Osteocyte (in vitro differentiated cells): ENCODE data around the gene POLR3C. TPM values are rescaled to one million over a fixed set of nuclear protein-coding genes. Genes with fewer than 3 reads are reported as not detected.

Experiments used
- DNase-seq: peaks from one replicate; pipeline ENCODE4 v3.0.0; 2021; ENCODE audit warnings: mixed read lengths; ENCODE audit not compliant: unreplicated experiment; ENCODE audit errors: extremely low spot score
- H3K27ac Mint-ChIP-seq: one replicate; pipeline ENCODE4 v1.8.0; 2021; ENCODE audit warnings: mild to moderate bottlenecking, mixed read lengths; ENCODE audit not compliant: unreplicated experiment
- H3K27me3 Mint-ChIP-seq: one replicate; pipeline ENCODE4 v1.8.0; 2021; ENCODE audit warnings: mixed read lengths; ENCODE audit not compliant: unreplicated experiment
- H3K36me3 Mint-ChIP-seq: one replicate; pipeline ENCODE4 v1.8.0; 2021; ENCODE audit warnings: mixed read lengths; ENCODE audit not compliant: unreplicated experiment
- H3K4me1 Mint-ChIP-seq: one replicate; pipeline ENCODE4 v1.8.0; 2021; ENCODE audit warnings: mixed read lengths; ENCODE audit not compliant: unreplicated experiment
- H3K4me3 Mint-ChIP-seq: one replicate; pipeline ENCODE4 v1.8.0; 2021; ENCODE audit warnings: mild to moderate bottlenecking, moderate library complexity, mixed read lengths; ENCODE audit not compliant: unreplicated experiment
- H3K9me3 Mint-ChIP-seq: one replicate; pipeline ENCODE4 v1.8.0; 2021; ENCODE audit warnings: mixed read lengths; ENCODE audit not compliant: unreplicated experiment
- total RNA-seq: library from RNA; stranded (reverse); gene quantifications from 2 replicates; pipeline ENCODE4 v1.2.1, GENCODE V29; 2021
- TF ChIP-seq, protein P1 (sequence below): fragments of 200-600 bp; sonication (generic); IDR thresholded peaks from 2 replicates; pipeline ENCODE4 v1.5.0; 2021; ENCODE audit warnings: antibody characterized with exemption, mild to moderate bottlenecking, moderate library complexity

The POLR3C gene
- total RNA-seq, 1 donor from 2014 or later, result 33.4 TPM

DNA sequence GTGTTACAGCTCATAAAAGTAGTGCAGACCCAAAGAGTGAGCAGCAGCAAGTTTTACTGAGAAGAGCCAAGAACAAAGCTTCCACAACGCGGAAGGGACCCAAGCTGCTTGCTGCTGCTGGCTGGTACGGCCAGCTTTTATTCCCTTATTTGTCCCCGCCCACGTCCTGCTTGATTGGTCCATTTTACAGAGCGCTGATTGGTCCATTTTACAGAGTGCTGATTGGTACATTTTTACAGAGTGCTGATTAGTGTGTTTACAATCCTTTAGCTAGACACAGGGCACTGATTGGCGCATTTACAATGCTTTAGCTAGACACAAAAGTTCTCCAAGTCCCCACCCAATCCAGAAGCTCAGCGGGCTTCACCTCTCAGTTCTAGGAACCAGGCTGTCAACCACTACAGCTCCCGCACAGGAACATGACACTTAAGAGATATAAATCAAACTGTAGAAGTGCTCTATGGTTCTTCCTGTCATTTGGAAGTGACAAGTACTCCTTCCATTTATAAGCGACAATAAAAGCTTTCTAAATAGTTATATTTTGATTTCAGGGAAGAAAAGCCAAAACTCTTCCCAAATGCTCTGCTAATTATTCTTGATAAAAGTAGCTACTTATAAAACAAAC is 28.6 kb upstream of the POLR3C start:
- H3K4me3 Mint-ChIP-seq, result no peak overlapping the region
- peaks cover 34% of the 10 kb centered on the region for H3K36me3 Mint-ChIP-seq
- no peaks in the 10 kb centered on the region for H3K27me3 Mint-ChIP-seq
- DNase-seq, result no peak
- peaks cover 24% of the 10 kb centered on the region for H3K9me3 Mint-ChIP-seq
- H3K27ac Mint-ChIP-seq, result no peak overlapping the region
- TF ChIP-seq, protein P1, sequence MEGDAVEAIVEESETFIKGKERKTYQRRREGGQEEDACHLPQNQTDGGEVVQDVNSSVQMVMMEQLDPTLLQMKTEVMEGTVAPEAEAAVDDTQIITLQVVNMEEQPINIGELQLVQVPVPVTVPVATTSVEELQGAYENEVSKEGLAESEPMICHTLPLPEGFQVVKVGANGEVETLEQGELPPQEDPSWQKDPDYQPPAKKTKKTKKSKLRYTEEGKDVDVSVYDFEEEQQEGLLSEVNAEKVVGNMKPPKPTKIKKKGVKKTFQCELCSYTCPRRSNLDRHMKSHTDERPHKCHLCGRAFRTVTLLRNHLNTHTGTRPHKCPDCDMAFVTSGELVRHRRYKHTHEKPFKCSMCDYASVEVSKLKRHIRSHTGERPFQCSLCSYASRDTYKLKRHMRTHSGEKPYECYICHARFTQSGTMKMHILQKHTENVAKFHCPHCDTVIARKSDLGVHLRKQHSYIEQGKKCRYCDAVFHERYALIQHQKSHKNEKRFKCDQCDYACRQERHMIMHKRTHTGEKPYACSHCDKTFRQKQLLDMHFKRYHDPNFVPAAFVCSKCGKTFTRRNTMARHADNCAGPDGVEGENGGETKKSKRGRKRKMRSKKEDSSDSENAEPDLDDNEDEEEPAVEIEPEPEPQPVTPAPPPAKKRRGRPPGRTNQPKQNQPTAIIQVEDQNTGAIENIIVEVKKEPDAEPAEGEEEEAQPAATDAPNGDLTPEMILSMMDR, result no peak
- peaks cover 5% of the 10 kb centered on the region for H3K4me1 Mint-ChIP-seq

DNA sequence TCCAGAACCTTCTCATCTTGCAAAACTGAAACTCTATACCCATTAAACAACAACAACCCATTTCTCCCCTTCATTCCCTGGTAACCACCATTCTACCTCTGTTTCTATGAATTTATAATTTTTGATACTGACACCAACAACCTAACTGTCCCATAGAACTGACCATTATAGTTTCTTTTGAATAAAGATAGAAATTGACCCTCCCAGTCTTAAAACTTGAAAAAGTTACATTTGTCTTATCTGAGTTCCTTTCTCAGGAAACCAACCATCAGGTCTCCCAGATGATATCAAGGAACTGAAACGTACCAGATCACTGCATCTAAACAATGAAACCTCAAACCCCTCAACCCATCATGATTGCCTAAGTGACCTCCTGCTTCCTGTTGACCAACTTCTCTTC is 27.2 kb upstream of the POLR3C start:
- Mint-ChIP-seq H3K4me1 (peaks cover 7% of the 10 kb centered on the region), H3K4me3 (no peak overlapping the region)

DNA sequence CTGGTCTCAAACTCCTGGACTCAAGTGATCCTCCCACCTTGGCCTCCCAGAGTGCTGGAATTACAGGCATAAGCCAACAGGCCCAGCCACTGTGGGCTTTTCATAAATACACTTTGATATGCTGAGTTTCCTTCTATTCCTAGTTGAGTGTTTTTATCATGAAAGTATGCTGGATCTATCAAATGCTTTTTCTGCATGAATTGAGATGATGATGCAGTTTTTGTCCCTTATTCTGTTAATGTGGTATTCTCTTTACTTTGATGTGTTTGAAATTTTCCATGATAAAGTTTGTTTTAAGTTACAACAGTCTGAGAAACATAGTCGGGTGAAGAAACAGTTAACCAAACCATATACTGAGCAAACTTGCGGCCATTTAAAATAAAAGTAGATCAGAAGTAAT is 24.2 kb upstream of the POLR3C start:
- H3K36me3 Mint-ChIP-seq, result peaks cover 25% of the 10 kb centered on the region
- H3K9me3 Mint-ChIP-seq, result peaks cover 24% of the 10 kb centered on the region

More for the DNA sequence above, 27.2 kb upstream of the POLR3C start:
- TF ChIP-seq, protein P1, result no peak
- no peak overlapping the region for H3K27ac Mint-ChIP-seq
- no peaks in the 10 kb centered on the region for H3K27me3 Mint-ChIP-seq
- H3K9me3 Mint-ChIP-seq, result peaks cover 24% of the 10 kb centered on the region
- DNase-seq, result no peak
- H3K36me3 Mint-ChIP-seq, result peaks cover 34% of the 10 kb centered on the region

DNA sequence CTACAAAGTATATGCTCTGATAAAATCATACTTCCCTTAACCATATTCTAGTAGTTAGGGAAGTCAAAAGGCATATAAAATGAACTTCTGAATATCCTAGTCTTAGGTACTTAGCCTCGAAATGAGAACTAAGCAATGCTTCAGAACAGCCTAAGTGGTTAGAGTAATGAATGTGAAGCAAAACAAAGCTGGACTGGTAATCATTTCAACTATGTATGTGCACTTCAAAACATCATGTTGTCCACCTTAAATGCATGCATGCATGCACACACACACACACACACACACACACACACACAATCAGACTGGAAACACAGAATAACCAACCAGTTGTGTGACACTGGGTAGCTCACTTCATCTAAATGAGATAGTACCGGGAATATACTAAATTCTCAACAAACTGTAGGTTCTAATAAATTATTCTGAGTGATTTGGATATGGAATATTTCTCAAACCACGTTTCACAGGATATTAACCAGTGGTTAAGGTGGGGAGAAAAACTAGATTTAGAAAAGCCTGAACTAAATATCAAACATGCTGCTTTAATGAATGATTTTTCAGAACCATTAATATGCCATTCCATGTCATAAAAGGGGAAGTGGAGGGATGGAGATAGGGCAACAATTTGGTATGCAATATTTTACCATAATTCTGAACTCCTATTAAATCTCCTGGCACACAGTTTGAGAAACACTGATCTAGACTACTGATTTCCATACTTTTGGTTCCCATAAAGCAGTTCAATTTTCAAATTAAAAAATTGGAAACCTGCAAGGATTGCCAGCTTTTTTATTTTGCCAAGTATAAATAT is 19.6 kb upstream of the POLR3C start:
- Mint-ChIP-seq H3K27ac (no peak overlapping the region), H3K36me3 (no peaks in the 10 kb centered on the region), H3K9me3 (no peaks in the 10 kb centered on the region), H3K4me1 (peaks cover 36% of the 10 kb centered on the region), H3K4me3 (no peak overlapping the region), H3K27me3 (no peaks in the 10 kb centered on the region)
- TF ChIP-seq, protein P1, result no peak
- no peak for DNase-seq

More for the DNA sequence above, 24.2 kb upstream of the POLR3C start:
- no peak for DNase-seq
- peaks cover 26% of the 10 kb centered on the region for H3K4me1 Mint-ChIP-seq
- no peak overlapping the region for H3K4me3 Mint-ChIP-seq
- no peak overlapping the region for H3K27ac Mint-ChIP-seq
- H3K27me3 Mint-ChIP-seq, result no peaks in the 10 kb centered on the region
- TF ChIP-seq, protein P1, result no peak

DNA sequence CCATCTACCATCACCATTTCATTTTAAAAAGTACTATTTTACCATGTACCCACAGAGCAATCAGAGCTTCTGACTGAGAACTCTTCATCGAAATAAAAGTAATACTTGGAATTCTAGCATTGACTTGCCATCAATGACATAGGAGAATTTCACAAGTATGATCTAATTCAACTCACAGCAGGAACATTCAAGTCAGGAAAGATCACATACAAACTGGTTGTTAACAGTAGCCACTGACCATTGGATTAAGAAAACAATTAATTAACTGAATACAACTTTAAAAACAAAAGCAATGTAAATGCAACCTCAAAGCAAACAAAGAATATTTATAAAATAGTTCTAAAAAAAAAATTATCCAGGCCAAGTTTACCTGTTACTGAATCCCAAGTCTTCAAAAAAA is 18.9 kb upstream of the POLR3C start:
- H3K27ac Mint-ChIP-seq, result peak overlapping the region; percentile 60
- no peaks in the 10 kb centered on the region for H3K27me3 Mint-ChIP-seq
- H3K36me3 Mint-ChIP-seq, result no peaks in the 10 kb centered on the region
- peaks cover 34% of the 10 kb centered on the region for H3K4me1 Mint-ChIP-seq
- H3K4me3 Mint-ChIP-seq, result no peak overlapping the region
- DNase-seq, result no peak
- TF ChIP-seq, protein P1, result no peak
- H3K9me3 Mint-ChIP-seq, result no peaks in the 10 kb centered on the region
